Osteocyte (in vitro differentiated cells): Measurements from ENCODE around the gene MPG. TPM values are rescaled to one million over a fixed set of nuclear protein-coding genes. Genes with fewer than 3 reads are reported as not detected.

ENCODE experiments used
- DNase-seq: peaks from one replicate; pipeline ENCODE4 v3.0.0; 2021; ENCODE audit warnings: mixed read lengths; ENCODE audit not compliant: unreplicated experiment; ENCODE audit errors: extremely low spot score
- H3K27ac Mint-ChIP-seq: one replicate; pipeline ENCODE4 v1.8.0; 2021; ENCODE audit warnings: mild to moderate bottlenecking, mixed read lengths; ENCODE audit not compliant: unreplicated experiment
- H3K27me3 Mint-ChIP-seq: one replicate; pipeline ENCODE4 v1.8.0; 2021; ENCODE audit warnings: mixed read lengths; ENCODE audit not compliant: unreplicated experiment
- H3K36me3 Mint-ChIP-seq: one replicate; pipeline ENCODE4 v1.8.0; 2021; ENCODE audit warnings: mixed read lengths; ENCODE audit not compliant: unreplicated experiment
- H3K4me1 Mint-ChIP-seq: one replicate; pipeline ENCODE4 v1.8.0; 2021; ENCODE audit warnings: mixed read lengths; ENCODE audit not compliant: unreplicated experiment
- H3K4me3 Mint-ChIP-seq: one replicate; pipeline ENCODE4 v1.8.0; 2021; ENCODE audit warnings: mild to moderate bottlenecking, moderate library complexity, mixed read lengths; ENCODE audit not compliant: unreplicated experiment
- H3K9me3 Mint-ChIP-seq: one replicate; pipeline ENCODE4 v1.8.0; 2021; ENCODE audit warnings: mixed read lengths; ENCODE audit not compliant: unreplicated experiment
- CTCF ChIP-seq: fragments of 200-600 bp; sonication (generic); IDR thresholded peaks from 2 replicates; pipeline ENCODE4 v1.5.0; 2021; ENCODE audit warnings: antibody characterized with exemption, mild to moderate bottlenecking, moderate library complexity
- total RNA-seq: library from RNA; stranded (reverse); gene quantifications from 2 replicates; pipeline ENCODE4 v1.2.1, GENCODE V29; 2021

MPG gene
- total RNA-seq, 1 donor from 2014 or later = 71.6 TPM

GRCh38 chr16:85407-85782 lies 7.4 kb downstream of the MPG start:
- TF ChIP-seq CTCF = no peak

DNA sequence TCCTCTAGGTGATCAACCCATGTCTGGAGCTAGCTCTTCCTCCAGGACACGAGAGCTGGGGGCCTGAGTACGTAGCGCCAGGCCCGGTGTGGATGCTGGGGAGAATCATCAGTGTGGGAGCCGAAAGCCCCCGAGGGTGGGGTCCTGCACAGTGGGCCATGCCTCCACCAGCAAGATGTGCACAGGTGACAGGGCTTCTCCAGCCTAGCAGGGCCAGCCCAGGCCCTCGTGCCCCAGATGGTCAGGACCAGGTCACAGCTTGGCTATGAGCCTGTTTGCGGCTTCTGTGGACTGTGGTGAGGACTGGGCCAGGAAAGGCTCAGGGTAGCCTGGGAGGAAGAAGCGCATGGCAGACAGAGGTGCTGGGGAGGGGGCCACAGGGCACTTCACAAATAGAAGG lies 7.8 kb downstream of the MPG start:
- no peaks in the 10 kb centered on the region for H3K27me3 Mint-ChIP-seq
- no peak overlapping the region for H3K27ac Mint-ChIP-seq
- DNase-seq = no peak
- H3K4me3 Mint-ChIP-seq = no peak overlapping the region
- H3K36me3 Mint-ChIP-seq = peaks cover 21% of the 10 kb centered on the region
- H3K9me3 Mint-ChIP-seq = no peaks in the 10 kb centered on the region
- peaks cover 23% of the 10 kb centered on the region for H3K4me1 Mint-ChIP-seq
- TF ChIP-seq CTCF = no peak

More at GRCh38 chr16:85407-85782, 7.4 kb downstream of the MPG start:
- no peak for DNase-seq
- peaks cover 23% of the 10 kb centered on the region for H3K4me1 Mint-ChIP-seq
- H3K4me3 Mint-ChIP-seq = no peak overlapping the region
- peaks cover 17% of the 10 kb centered on the region for H3K36me3 Mint-ChIP-seq
- peak overlapping the region; percentile 90 for H3K27ac Mint-ChIP-seq
- no peaks in the 10 kb centered on the region for H3K27me3 Mint-ChIP-seq
- H3K9me3 Mint-ChIP-seq = no peaks in the 10 kb centered on the region

GRCh38 chr16:86483-86952 lies 8.5 kb downstream of the MPG start:
- Mint-ChIP-seq H3K4me1 (peaks cover 23% of the 10 kb centered on the region), H3K27me3 (no peaks in the 10 kb centered on the region), H3K36me3 (peaks cover 21% of the 10 kb centered on the region), H3K4me3 (no peak overlapping the region), H3K9me3 (no peaks in the 10 kb centered on the region), H3K27ac (no peak overlapping the region)
- no peak for TF ChIP-seq CTCF
- no peak for DNase-seq

DNA sequence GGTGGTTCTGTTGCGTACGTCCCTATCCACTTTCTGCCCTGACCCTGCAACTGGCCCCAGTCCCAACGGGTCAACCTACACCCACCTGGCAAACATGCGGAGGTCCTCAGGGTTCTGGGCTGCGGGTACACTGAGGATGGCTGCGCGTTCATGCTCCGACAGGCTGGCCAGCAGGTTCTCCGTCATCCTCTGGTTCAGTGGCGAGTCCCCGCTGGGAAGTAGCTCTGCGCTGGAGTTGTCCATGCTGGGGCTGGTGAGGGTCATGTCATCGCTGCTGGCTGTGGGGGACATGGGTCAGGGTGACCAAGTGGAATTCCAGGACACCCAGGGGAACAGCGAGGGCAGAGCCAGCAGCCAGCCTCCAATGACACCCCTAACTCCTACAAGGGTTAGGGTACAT lies 10.6 kb downstream of the MPG start:
- no peak for TF ChIP-seq CTCF
- Mint-ChIP-seq H3K27ac (no peak overlapping the region), H3K4me1 (peaks cover 18% of the 10 kb centered on the region), H3K4me3 (no peak overlapping the region), H3K9me3 (no peaks in the 10 kb centered on the region), H3K27me3 (no peaks in the 10 kb centered on the region), H3K36me3 (peaks cover 19% of the 10 kb centered on the region)
- no peak for DNase-seq

DNA sequence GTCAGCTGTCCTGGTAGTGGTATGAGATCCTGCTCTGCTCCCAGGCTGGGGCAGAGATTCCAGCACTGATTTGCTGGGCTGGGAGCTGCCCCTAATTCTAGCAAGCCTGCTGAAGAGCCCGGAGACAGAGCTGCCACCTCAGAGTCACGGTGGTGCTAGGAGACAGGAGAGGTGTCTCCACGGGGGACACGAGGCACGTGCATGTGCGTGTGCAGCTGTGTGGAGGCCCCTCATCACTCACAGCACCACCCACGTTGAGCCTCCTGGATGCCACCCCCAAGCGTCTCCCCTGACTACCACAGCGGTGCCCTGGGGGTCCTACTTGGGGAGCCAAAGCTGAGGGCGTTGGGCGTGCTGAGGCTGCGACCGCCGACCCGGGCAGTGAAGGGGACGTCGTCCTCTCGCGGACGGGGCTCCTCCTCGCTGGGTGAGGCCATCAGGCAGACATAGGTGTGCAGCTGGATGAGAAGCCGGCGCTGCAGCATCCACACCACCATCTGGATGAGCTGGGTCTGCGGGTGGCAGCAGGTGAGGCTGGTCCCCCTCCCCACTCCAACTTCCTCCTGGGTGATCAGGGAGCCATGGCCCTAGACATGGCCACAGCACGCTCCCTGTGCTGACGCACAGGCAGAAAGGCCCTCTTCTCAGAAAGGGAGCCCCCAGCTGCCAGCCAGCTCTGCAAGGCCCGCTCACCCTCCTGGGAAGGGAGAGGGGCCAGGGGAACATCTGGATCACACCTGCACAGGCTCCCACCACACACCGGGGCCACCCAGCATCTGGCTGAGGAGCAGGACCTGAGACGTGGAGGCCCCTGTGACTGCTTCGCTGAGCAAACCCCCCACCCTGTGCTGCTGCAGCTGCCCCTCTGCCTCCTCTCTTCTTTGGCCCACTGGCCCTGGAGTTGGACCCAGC lies 11.6 kb downstream of the MPG start:
- no peak for TF ChIP-seq CTCF
- no peaks in the 10 kb centered on the region for H3K9me3 Mint-ChIP-seq
- no peaks in the 10 kb centered on the region for H3K27me3 Mint-ChIP-seq
- no peak for DNase-seq
- H3K36me3 Mint-ChIP-seq = peaks cover 17% of the 10 kb centered on the region
- H3K4me3 Mint-ChIP-seq = no peak overlapping the region
- no peak overlapping the region for H3K27ac Mint-ChIP-seq
- peaks cover 7% of the 10 kb centered on the region for H3K4me1 Mint-ChIP-seq
